ENCODE measurements around the gene EEF1A2.

GRCh38 chr20:63469713-63470101 is 29.2 kb downstream of the EEF1A2 start:
- TF ChIP-seq CTCF (IDR thresholded peaks at IDR 0.05) (no peak), RELA (CRISPR knock-in tag; IDR thresholded peaks at IDR 0.05; ENCODE audit: borderline replicate concordance) (no peak)

Measured in WTC11 (cell line).